BE2C (cell line): Measurements from ENCODE around the gene MMP11. TPM values are rescaled to one million over a fixed set of nuclear protein-coding genes. Genes with fewer than 3 reads are reported as not detected.
"Not testable (repeated sequence)": the region's sequence is repeated elsewhere in the genome, so short reads cannot be mapped to it uniquely, and the experiment has no call there.

Experiments
- DNase-seq: peaks from one replicate; pipeline ENCODE4 v3.0.0-alpha.2; 2020
- H3K27me3 ChIP-seq: fragments of 250-450 bp; sonication (Bioruptor Pico); 2 replicates; pipeline ENCODE4 v1.5.1; 2020; ENCODE audit warnings: mild to moderate bottlenecking
- H3K36me3 ChIP-seq: fragments of 250-450 bp; sonication (Bioruptor Pico); 2 replicates; pipeline ENCODE4 v1.5.1; 2020; ENCODE audit warnings: mild to moderate bottlenecking
- H3K4me1 ChIP-seq: fragments of 250-450 bp; sonication (Bioruptor Pico); 2 replicates; pipeline ENCODE4 v1.5.1; 2020
- H3K4me3 ChIP-seq: 2 replicates; pipeline ENCODE4 v1.5.1; 2011; ENCODE audit warnings: low read depth, low read length
- H3K9me3 ChIP-seq: fragments of 250-450 bp; sonication (Bioruptor Pico); 2 replicates; pipeline ENCODE4 v1.5.1; 2020
- CTCF ChIP-seq: IDR thresholded peaks from 2 replicates; pipeline ENCODE4 v1.5.1; 2012; ENCODE audit warnings: mild to moderate bottlenecking, low read depth, low read length
- polyA plus RNA-seq: library from polyadenylated mRNA; unstranded; fragments of >200 nt; gene quantifications from one replicate; pipeline ENCODE4 v1.2.1, GENCODE V29; 2012; ENCODE audit warnings: low read depth, missing spikeins; ENCODE audit not compliant: insufficient read length, insufficient read depth

Gene MMP11
- polyA plus RNA-seq = 9.5 TPM

- H3K9me3 ChIP-seq = no peaks in the 10 kb centered on the region
- DNase-seq = peak; percentile 79
- H3K36me3 ChIP-seq = no peaks in the 10 kb centered on the region
- H3K4me1 ChIP-seq = no peaks in the 10 kb centered on the region; the same call in 1 of the 2 replicates
- TF ChIP-seq CTCF = 0 out of 2 replicates have a peak, but pooled peaks have one; percentile 3
- no peaks in the 10 kb centered on the region for H3K27me3 ChIP-seq
- peak within 1 kb of the TSS; percentile 51 for H3K4me3 ChIP-seq
Measured at GRCh38 chr22:23772649-23773473, at the start of gene MMP11. MMP11 (plus strand) TSS chr22:23772849; CDS start chr22:23772871, 22 bp downstream.

DNA sequence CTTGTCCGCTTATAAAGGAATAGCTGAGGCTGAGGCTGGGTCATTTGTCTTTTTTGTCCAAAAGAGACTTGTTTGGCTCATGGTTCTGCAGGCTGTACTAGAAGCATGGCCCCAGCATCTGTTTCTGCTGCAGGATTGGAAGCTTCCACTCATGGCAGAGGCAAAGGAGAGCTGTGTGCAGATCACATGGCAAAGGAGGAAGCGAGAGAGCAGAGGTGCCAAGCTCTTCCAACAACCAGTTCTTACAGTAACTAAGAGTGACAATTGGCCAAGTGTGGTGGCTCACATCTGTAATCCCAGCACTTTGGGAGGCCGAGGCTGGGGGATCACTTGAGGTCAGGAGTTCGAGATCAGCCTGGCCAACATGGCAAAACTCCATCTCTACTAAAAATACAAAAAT lies 44.5 kb upstream of the MMP11 start:
- not testable (repeated sequence) for H3K36me3 ChIP-seq, H3K4me1 ChIP-seq, DNase-seq, H3K4me3 ChIP-seq, H3K27me3 ChIP-seq, H3K9me3 ChIP-seq

DNA sequence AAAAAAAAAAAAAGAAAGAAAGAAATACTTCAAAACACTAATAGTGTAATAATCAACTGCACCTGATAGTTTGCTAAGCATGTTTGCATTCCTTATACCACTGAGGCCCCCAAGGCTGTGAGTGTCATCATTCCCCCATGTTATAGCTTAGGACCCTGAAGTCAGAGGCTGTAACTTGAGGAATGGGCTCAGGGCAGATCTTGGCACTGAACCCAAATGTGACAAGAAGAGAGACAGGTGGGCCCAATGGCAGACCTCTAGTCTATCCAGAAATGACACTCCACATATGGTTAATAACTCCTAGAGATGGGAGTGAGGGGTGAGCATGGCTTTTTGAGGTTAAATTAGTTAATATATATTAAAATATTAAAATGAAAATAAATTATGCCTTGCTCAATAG lies 35.0 kb upstream of the MMP11 start:
- TF ChIP-seq CTCF = no peak
- no peak for DNase-seq
- H3K27me3 ChIP-seq = no peaks in the 10 kb centered on the region
- H3K4me1 ChIP-seq = no peaks in the 10 kb centered on the region; the same call in 1 of the 2 replicates
- H3K36me3 ChIP-seq = no peaks in the 10 kb centered on the region
- no peaks in the 10 kb centered on the region for H3K9me3 ChIP-seq
- H3K4me3 ChIP-seq = no peak overlapping the region

GRCh38 chr22:23742505-23743264 lies 30.0 kb upstream of the MMP11 start:
- H3K36me3 ChIP-seq = peaks cover 25% of the 10 kb centered on the region
- H3K4me1 ChIP-seq = no peaks in the 10 kb centered on the region
- no peak overlapping the region for H3K4me3 ChIP-seq
- no peak for DNase-seq
- TF ChIP-seq CTCF = no peak
- H3K9me3 ChIP-seq = no peaks in the 10 kb centered on the region
- no peaks in the 10 kb centered on the region for H3K27me3 ChIP-seq

DNA sequence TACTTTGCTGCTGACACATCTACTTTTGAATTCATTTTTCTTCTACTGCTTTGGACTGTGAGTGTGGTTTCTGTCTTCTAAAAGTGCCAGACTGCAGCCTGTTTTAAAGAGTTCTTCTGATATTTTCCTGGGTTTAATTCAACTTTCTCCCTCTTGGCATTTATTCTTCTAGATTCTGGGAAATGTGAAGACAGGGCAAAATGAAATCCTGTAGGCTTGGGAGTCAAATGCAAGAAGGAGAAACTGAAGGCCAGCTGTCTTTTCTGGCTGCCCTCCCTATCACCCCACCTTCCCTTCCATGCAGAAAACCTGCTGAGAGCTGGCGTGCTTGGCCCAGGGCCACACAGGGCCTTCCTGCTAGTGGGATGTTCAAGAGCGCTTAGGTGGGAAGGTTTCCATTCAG lies 29.3 kb upstream of the MMP11 start:
- no peaks in the 10 kb centered on the region for H3K4me1 ChIP-seq
- no peak for TF ChIP-seq CTCF
- no peak for DNase-seq
- no peak overlapping the region for H3K4me3 ChIP-seq
- H3K27me3 ChIP-seq = no peaks in the 10 kb centered on the region
- peaks cover 25% of the 10 kb centered on the region for H3K36me3 ChIP-seq
- H3K9me3 ChIP-seq = no peaks in the 10 kb centered on the region

GRCh38 chr22:23744001-23744400 lies 28.6 kb upstream of the MMP11 start:
- no peak for TF ChIP-seq CTCF
- DNase-seq = no peak
- no peaks in the 10 kb centered on the region for H3K4me1 ChIP-seq
- no peaks in the 10 kb centered on the region for H3K27me3 ChIP-seq
- no peaks in the 10 kb centered on the region for H3K9me3 ChIP-seq
- H3K36me3 ChIP-seq = peaks cover 25% of the 10 kb centered on the region
- no peak overlapping the region for H3K4me3 ChIP-seq
